Measurements from ENCODE around the gene BNIP3.

The BNIP3 gene

GRCh38 chr10:131981429-131982184, at the start of gene BNIP3:
Gene BNIP3, minus strand, starts transcription at chr10:131981923. Its CDS starts 117 bp downstream, at chr10:131981806.
- Mint-ChIP-seq H3K27me3 (ENCODE audit: low read depth, poor library complexity) (peaks cover 16% of the 10 kb centered on the region), H3K4me1 (peaks cover 42% of the 10 kb centered on the region), H3K36me3 (ENCODE audit: low read depth) (peaks cover 66% of the 10 kb centered on the region), H3K9me3 (peaks cover 45% of the 10 kb centered on the region), H3K4me3 (peak within 1 kb of the TSS; percentile 93), H3K27ac (no peak within 1 kb of the TSS)
- DNase-seq: peak; percentile 99
- no peak for TF ChIP-seq CTCF (IDR thresholded peaks at IDR 0.05)

- Mint-ChIP-seq H3K9me3 (peaks cover 19% of the 10 kb centered on the region), H3K27ac (no peak overlapping the region), H3K36me3 (ENCODE audit: low read depth) (no peaks in the 10 kb centered on the region), H3K4me1 (no peaks in the 10 kb centered on the region), H3K27me3 (ENCODE audit: low read depth, poor library complexity) (peaks cover 85% of the 10 kb centered on the region), H3K4me3 (no peak overlapping the region)
- DNase-seq: no peak
- TF ChIP-seq CTCF (IDR thresholded peaks at IDR 0.05): no peak
Measured at GRCh38 chr10:132030898-132031463, 49.3 kb upstream of the BNIP3 start.

- peaks cover 17% of the 10 kb centered on the region for H3K9me3 Mint-ChIP-seq
Measured at GRCh38 chr10:132028706-132029105, 47.0 kb upstream of the BNIP3 start.

GRCh38 chr10:132027423-132027983, 45.8 kb upstream of the BNIP3 start:
- Mint-ChIP-seq H3K27ac (no peak overlapping the region), H3K4me3 (no peak overlapping the region), H3K36me3 (ENCODE audit: low read depth) (no peaks in the 10 kb centered on the region), H3K9me3 (peaks cover 8% of the 10 kb centered on the region), H3K27me3 (ENCODE audit: low read depth, poor library complexity) (peaks cover 78% of the 10 kb centered on the region), H3K4me1 (peaks cover 6% of the 10 kb centered on the region)
- TF ChIP-seq CTCF (IDR thresholded peaks at IDR 0.05): no peak
- no peak for DNase-seq

More at GRCh38 chr10:132028706-132029105, 47.0 kb upstream of the BNIP3 start:
- H3K4me3 Mint-ChIP-seq: no peak overlapping the region
- H3K27me3 Mint-ChIP-seq (ENCODE audit: low read depth, poor library complexity): peaks cover 81% of the 10 kb centered on the region
- no peak for DNase-seq
- H3K36me3 Mint-ChIP-seq (ENCODE audit: low read depth): no peaks in the 10 kb centered on the region
- TF ChIP-seq CTCF (IDR thresholded peaks at IDR 0.05): no peak
- no peaks in the 10 kb centered on the region for H3K4me1 Mint-ChIP-seq
- H3K27ac Mint-ChIP-seq: no peak overlapping the region

- DNase-seq: peak; percentile 87
Measured at GRCh38 chr10:132023092-132023811, 41.5 kb upstream of the BNIP3 start.

More at GRCh38 chr10:132023092-132023811, 41.5 kb upstream of the BNIP3 start:
- TF ChIP-seq CTCF (IDR thresholded peaks at IDR 0.05): peak; percentile 88
- peaks cover 6% of the 10 kb centered on the region for H3K4me1 Mint-ChIP-seq
- H3K9me3 Mint-ChIP-seq: peaks cover 4% of the 10 kb centered on the region
- H3K4me3 Mint-ChIP-seq: no peak overlapping the region
- H3K36me3 Mint-ChIP-seq (ENCODE audit: low read depth): no peaks in the 10 kb centered on the region
- H3K27ac Mint-ChIP-seq: no peak overlapping the region
- H3K27me3 Mint-ChIP-seq (ENCODE audit: low read depth, poor library complexity): peaks cover 38% of the 10 kb centered on the region

Data from nephron progenitor cell (in vitro differentiated cells).